Activated CD4-positive, alpha-beta memory T cell treated with anti-CD3 and anti-CD28 coated beads for 36 hours (primary cell): Measurements from ENCODE around the gene UVRAG. TPM values are rescaled to one million over a fixed set of nuclear protein-coding genes. Genes with fewer than 3 reads are reported as not detected.

ENCODE experiments used
- CTCF ChIA-PET: fragments of 350-600 bp; sonication (Branson Sonifier 250); formaldehyde crosslinking; loops from one replicate; lab custom pipeline; 2021; ENCODE audit warnings: antibody characterized with exemption, inconsistent platforms; lab: Charles Lee
- POLR2A ChIA-PET: fragments of 350-600 bp; sonication (Branson Sonifier 250); formaldehyde crosslinking; loops from one replicate; lab custom pipeline; 2021; ENCODE audit warnings: antibody characterized with exemption; lab: Charles Lee
- DNase-seq: peaks from one replicate; pipeline ENCODE4 v3.0.0-alpha.2; 2020
- H3K27ac Mint-ChIP-seq: one replicate; pipeline ENCODE4 v1.8.0; 2021; ENCODE audit warnings: mixed read lengths
- H3K27me3 Mint-ChIP-seq: one replicate; pipeline ENCODE4 v1.8.0; 2021; ENCODE audit warnings: mixed read lengths
- H3K36me3 Mint-ChIP-seq: one replicate; pipeline ENCODE4 v1.8.0; 2021; ENCODE audit warnings: mixed read lengths
- H3K4me1 Mint-ChIP-seq: one replicate; pipeline ENCODE4 v1.8.0; 2021; ENCODE audit warnings: low read depth, mixed read lengths
- H3K4me3 Mint-ChIP-seq: one replicate; pipeline ENCODE4 v1.8.0; 2021; ENCODE audit warnings: mild to moderate bottlenecking, mixed read lengths
- H3K9me3 Mint-ChIP-seq: one replicate; pipeline ENCODE4 v1.8.0; 2021; ENCODE audit warnings: mixed read lengths
- intact Hi-C: fragments of 100-400 bp; cut with micrococcal nuclease; formaldehyde crosslinking; loops from one replicate; pipeline ENCODE4 v1.15.1; 2023
- total RNA-seq, 2 experiments: library from RNA; stranded (reverse); gene quantifications; one replicate each; pipeline ENCODE4 v1.2.3, GENCODE V29; 2021

Gene UVRAG
- total RNA-seq, 2 experiments from 2014 or later, result 15.5 to 16.7 TPM

- Mint-ChIP-seq H3K27ac (no peak overlapping the region), H3K4me3 (no peak overlapping the region), H3K4me1 (peaks cover 15% of the 10 kb centered on the region), H3K9me3 (no peaks in the 10 kb centered on the region), H3K27me3 (no peaks in the 10 kb centered on the region), H3K36me3 (no peaks in the 10 kb centered on the region)
- CTCF ChIA-PET, result interaction anchor here (2.6 to 4.1 kb wide), 4 partner anchors 23 to 352 kb away, joined by 6 to 127 read pairs (median 22); no protein-coding TSS in a partner anchor
- DNase-seq, result no peak
- POLR2A ChIA-PET, result no interaction called here
- intact Hi-C loops, result no loop called here
Measured at GRCh38 chr11:75800728-75801361, 14.2 kb upstream of the UVRAG start.

DNA sequence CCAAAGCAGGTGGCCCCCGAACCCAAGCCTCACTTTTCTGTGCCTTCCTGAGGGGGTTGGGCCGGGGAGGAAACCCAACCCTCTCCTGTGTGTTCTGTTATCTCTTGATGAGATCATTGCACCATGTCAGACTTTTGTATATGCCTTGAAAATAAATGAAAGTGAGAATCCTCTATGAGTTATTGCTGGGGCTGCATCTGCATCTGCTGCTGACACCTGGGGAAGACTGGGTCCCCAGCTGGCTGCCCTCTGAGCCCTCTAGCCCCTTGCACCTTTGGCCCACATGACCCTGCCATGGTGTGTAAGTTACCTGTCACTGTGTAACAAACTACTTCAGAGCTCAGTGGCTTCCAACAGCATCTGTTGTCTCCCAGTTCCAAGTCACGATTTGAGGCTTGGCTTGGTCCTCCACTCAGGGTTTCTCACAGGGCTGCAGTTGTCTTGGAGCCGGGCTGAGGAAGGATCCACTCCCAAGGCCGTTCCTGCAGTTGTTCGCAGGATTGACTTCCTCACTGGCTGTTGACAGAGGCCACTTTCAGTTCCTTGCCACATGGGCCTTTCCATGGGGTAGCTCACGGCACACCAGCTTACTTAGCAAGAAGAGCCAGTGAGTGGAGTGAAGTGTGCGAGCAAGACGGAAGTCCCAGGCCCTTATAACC is 13.5 kb upstream of the UVRAG start:
- Mint-ChIP-seq H3K27ac (no peak overlapping the region), H3K36me3 (no peaks in the 10 kb centered on the region)

GRCh38 chr11:75802021-75802912 is 12.7 kb upstream of the UVRAG start:
- ChIA-PET POLR2A (interaction anchor here (0.9 kb wide), 1 partner anchor 11 kb away, joined by 3 read pairs; no protein-coding TSS in a partner anchor), CTCF (interaction anchor here (0.9 to 4.1 kb wide), 21 partner anchors 8 to 526 kb away, joined by 3 to 127 read pairs (median 5); partner anchors contain the start of gene UVRAG)
- no peak overlapping the region for H3K27ac Mint-ChIP-seq
- intact Hi-C loops, result loop anchor here (2.0 kb wide), 1 partner anchor 517 kb away; no protein-coding TSS in a partner anchor
- no peaks in the 10 kb centered on the region for H3K9me3 Mint-ChIP-seq
- no peaks in the 10 kb centered on the region for H3K36me3 Mint-ChIP-seq
- no peak for DNase-seq
- no peak overlapping the region for H3K4me3 Mint-ChIP-seq
- H3K27me3 Mint-ChIP-seq, result no peaks in the 10 kb centered on the region
- peaks cover 15% of the 10 kb centered on the region for H3K4me1 Mint-ChIP-seq

More for the DNA sequence above, 13.5 kb upstream of the UVRAG start:
- Mint-ChIP-seq H3K27me3 (no peaks in the 10 kb centered on the region), H3K9me3 (no peaks in the 10 kb centered on the region), H3K4me1 (peaks cover 15% of the 10 kb centered on the region), H3K4me3 (no peak overlapping the region)
- ChIA-PET CTCF (interaction anchor here (1.0 to 4.1 kb wide), 10 partner anchors 12 to 518 kb away, joined by 3 to 127 read pairs (median 11); partner anchors contain the start of gene UVRAG), POLR2A (no interaction called here)
- no peak for DNase-seq
- intact Hi-C loops, result loop anchor here (2.0 kb wide), 1 partner anchor 517 kb away; no protein-coding TSS in a partner anchor

- peak; percentile 79 for DNase-seq
- Mint-ChIP-seq H3K4me1 (peaks cover 15% of the 10 kb centered on the region), H3K36me3 (no peaks in the 10 kb centered on the region), H3K27ac (no peak overlapping the region), H3K4me3 (no peak overlapping the region), H3K27me3 (no peaks in the 10 kb centered on the region), H3K9me3 (no peaks in the 10 kb centered on the region)
- ChIA-PET POLR2A (interaction anchor here (0.9 kb wide), 1 partner anchor 11 kb away, joined by 3 read pairs; no protein-coding TSS in a partner anchor), CTCF (interaction anchor here (0.7 to 4.1 kb wide), 27 partner anchors 9 to 525 kb away, joined by 3 to 127 read pairs (median 4); partner anchors contain the start of gene UVRAG)
- intact Hi-C loops, result loop anchor here (1.0 to 2.0 kb wide), 3 partner anchors 64 to 516 kb away; no protein-coding TSS in a partner anchor
Measured at GRCh38 chr11:75802913-75803820, 11.8 kb upstream of the UVRAG start.

- CTCF ChIA-PET, result interaction anchor here (1.1 kb wide), 1 partner anchor 343 kb away, joined by 3 read pairs; no protein-coding TSS in a partner anchor
- intact Hi-C loops, result no loop called here
Measured at GRCh38 chr11:75809111-75809510, 5.9 kb upstream of the UVRAG start.

DNA sequence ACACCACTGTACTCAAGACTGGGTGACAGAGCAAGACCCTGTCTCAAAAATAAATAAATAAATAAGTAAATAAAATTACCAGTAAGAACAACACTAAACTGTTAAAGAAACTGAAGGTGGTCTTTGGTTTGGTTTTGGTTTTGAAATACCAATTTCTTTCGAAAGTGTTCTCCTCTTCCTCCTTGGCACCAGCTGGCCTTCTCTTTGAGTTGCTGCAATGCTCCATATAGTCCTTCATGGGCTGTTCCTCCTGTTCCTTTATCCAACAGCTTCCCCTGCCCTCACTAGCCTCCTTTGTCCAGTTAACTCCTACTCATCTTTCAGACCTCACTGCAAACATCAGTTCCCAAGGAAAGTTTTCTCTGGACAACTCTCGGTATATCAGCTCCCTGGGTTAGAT is 5.0 kb upstream of the UVRAG start:
- DNase-seq, result no peak
- Mint-ChIP-seq H3K27me3 (no peaks in the 10 kb centered on the region), H3K27ac (no peak overlapping the region), H3K4me3 (no peak overlapping the region), H3K4me1 (peaks cover 8% of the 10 kb centered on the region), H3K9me3 (no peaks in the 10 kb centered on the region), H3K36me3 (no peaks in the 10 kb centered on the region)
- intact Hi-C loops, result loop anchor here (10.0 kb wide), 1 partner anchor 635 kb away; the partner anchor contains the start of gene EMSY
- ChIA-PET CTCF (interaction anchor here (1.1 kb wide), 1 partner anchor 342 kb away, joined by 3 read pairs; no protein-coding TSS in a partner anchor), POLR2A (no interaction called here)

More at GRCh38 chr11:75809111-75809510, 5.9 kb upstream of the UVRAG start:
- Mint-ChIP-seq H3K36me3 (no peaks in the 10 kb centered on the region), H3K4me3 (no peak overlapping the region), H3K27ac (no peak overlapping the region), H3K4me1 (peaks cover 8% of the 10 kb centered on the region), H3K9me3 (no peaks in the 10 kb centered on the region), H3K27me3 (no peaks in the 10 kb centered on the region)
- POLR2A ChIA-PET, result no interaction called here
- DNase-seq, result no peak

- intact Hi-C loops, result loop anchor here (10.0 kb wide), 1 partner anchor 634 kb away; the partner anchor contains the start of gene EMSY
- CTCF ChIA-PET, result interaction anchor here (5.0 kb wide), 1 partner anchor 8 kb away, joined by 50 read pairs; no protein-coding TSS in a partner anchor
- Mint-ChIP-seq H3K9me3 (no peaks in the 10 kb centered on the region), H3K27me3 (no peaks in the 10 kb centered on the region), H3K36me3 (no peaks in the 10 kb centered on the region), H3K27ac (no peak overlapping the region), H3K4me1 (peaks cover 8% of the 10 kb centered on the region), H3K4me3 (no peak overlapping the region)
- POLR2A ChIA-PET, result no interaction called here
- DNase-seq, result no peak
Measured at GRCh38 chr11:75810637-75811390, 4.2 kb upstream of the UVRAG start.

GRCh38 chr11:75811485-75811884 is 3.5 kb upstream of the UVRAG start:
- ChIA-PET CTCF (interaction anchor here (1.0 to 5.0 kb wide), 4 partner anchors 9 to 341 kb away, joined by 3 to 50 read pairs (median 10); no protein-coding TSS in a partner anchor), POLR2A (interaction anchor here (0.6 kb wide), 1 partner anchor 98 kb away, joined by 3 read pairs; no protein-coding TSS in a partner anchor)
- Mint-ChIP-seq H3K27ac (no peak overlapping the region), H3K36me3 (no peaks in the 10 kb centered on the region), H3K27me3 (no peaks in the 10 kb centered on the region), H3K9me3 (no peaks in the 10 kb centered on the region), H3K4me3 (no peak overlapping the region), H3K4me1 (peaks cover 8% of the 10 kb centered on the region)
- intact Hi-C loops, result loop anchor here (10.0 kb wide), 1 partner anchor 633 kb away; the partner anchor contains the start of gene EMSY
- DNase-seq, result no peak

GRCh38 chr11:75812542-75813040 is 2.4 kb upstream of the UVRAG start:
- Mint-ChIP-seq H3K4me3 (no peak overlapping the region), H3K4me1 (peaks cover 8% of the 10 kb centered on the region), H3K36me3 (no peaks in the 10 kb centered on the region), H3K27me3 (no peaks in the 10 kb centered on the region), H3K9me3 (no peaks in the 10 kb centered on the region), H3K27ac (no peak overlapping the region)
- POLR2A ChIA-PET, result interaction anchor here (0.6 kb wide), 1 partner anchor 34 kb away, joined by 5 read pairs; no protein-coding TSS in a partner anchor
- intact Hi-C loops, result loop anchor here (10.0 kb wide), 1 partner anchor 632 kb away; the partner anchor contains the start of gene EMSY
- DNase-seq, result no peak
- CTCF ChIA-PET, result interaction anchor here (1.4 to 5.0 kb wide), 3 partner anchors 10 to 340 kb away, joined by 5 to 50 read pairs (median 15); no protein-coding TSS in a partner anchor
